ENCODE results near the gene ADRA2C.

DNA sequence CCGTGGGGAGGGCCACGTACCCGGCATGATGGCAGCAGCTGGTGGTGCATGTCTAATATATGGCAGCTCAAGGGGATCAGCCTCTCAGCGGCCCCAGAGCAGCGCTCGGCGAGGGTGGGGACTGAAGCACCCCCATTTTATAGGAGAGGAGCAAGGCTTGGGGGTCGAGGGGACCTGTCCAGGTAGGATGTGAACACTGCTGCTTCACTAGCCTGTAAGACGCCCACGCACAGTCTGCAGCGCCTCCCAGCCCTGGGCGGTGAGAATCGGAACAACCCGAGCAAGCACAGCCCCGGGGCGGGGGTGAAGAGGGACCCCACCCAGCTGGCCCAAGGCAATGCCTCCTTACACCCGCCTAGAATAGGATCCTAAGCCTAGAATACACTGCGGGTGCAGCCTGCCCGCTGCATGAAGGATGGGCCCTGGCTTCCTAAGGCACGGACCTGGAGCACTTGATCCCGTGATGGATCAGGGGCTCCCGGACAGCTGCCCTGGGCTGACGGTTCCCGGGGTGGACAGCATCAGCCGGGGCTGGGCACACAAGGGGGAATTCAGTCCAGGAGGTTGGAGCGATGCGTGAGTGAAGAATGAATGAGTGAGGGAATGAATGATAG lies 17.6 kb downstream of the ADRA2C start:
- TF ChIP-seq POLR2AphosphoS5 (IDR thresholded peaks at IDR 0.05; ENCODE audit: borderline replicate concordance, low read depth, low read length) (no peak), FOXP2 (optimal IDR thresholded peaks at IDR 0.05; ENCODE audit: control extremely low read depth, extremely low read length, insufficient read depth) (no peak), EZH2 (IDR thresholded peaks at IDR 0.05) (no peak)
